LoVo (cell line): Measurements from ENCODE around the gene PRDM5.

Experiments
- DNase-seq: peaks from one replicate; pipeline ENCODE4 v3.0.0-alpha.2; 2016; ENCODE audit warnings: low spot score

The PRDM5 gene

GRCh38 chr4:120855307-120856001 is 67.1 kb downstream of the PRDM5 start:
- no peak for DNase-seq

GRCh38 chr4:120853161-120853935 is 69.2 kb downstream of the PRDM5 start:
- no peak for DNase-seq

DNA sequence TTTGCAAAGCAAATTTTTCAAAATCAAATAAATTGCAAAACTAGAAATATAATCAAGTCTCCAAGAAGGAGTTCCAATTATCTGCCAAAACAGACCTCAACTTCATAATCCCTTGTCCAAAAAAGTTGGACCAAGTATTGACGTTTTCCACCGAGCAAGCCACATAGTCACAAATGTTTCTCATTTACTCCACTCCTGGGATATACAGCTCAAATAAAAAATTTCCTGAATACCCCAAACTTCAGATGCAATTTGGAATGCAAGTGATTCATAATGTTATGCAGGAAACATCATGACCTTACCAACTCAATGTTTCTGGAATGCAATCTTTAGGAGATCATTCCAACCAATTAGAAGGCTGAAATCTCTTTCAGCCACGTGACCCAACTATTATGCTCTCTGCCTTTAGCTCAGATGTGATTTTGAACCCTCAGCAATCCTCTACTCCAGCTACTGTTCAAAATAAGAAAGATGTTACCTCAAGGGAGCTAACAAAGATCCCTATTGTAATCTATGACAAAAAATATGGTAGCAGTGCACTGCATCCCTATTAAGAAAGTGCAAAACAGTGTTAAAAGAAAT is 72.4 kb downstream of the PRDM5 start:
- DNase-seq, result no peak

DNA sequence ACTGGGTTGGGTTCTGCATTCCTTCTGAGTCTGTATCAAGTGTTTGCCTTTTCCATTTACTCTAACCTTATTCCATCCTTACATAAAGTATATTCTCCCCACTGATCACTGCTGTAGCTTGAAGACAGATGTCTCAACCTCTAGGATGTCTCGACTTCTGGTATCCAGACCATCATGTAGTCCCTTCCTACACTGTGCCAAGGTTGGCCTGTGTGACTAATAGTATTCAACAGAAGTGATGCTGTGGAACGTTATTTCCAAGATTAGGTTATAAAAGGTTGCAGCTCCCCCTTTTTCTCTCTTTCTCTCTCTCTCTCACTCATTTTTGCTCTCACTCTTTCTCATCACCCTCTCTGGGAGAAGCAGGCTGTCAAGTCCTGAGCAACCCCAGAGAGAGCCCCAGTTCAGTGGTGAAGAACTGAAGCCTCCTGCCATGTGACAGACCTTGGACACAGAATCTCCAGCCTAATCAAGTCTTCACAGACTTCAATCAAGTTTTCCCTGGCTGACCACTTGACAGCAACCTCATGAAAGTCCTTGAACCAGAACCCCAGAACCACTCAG is 75.4 kb downstream of the PRDM5 start:
- no peak for DNase-seq

DNA sequence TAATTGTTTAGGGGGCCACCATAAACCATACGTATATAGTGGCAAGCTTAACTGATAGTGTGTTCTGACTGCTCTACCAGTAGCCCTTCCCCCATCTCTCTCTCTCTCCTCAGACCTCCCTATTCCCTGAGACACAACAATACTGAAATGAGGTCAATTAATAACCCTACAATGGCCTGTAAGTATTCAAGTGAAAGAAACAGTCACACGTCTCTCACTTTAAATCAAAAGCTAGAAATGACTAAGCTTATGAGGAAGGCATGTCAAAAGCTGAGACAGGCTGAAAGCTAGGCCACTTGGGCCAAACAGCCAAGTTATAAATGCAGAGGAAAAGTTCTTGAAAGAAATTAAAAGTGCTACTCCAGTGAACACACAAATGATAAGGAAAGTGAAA is 78.0 kb downstream of the PRDM5 start:
- DNase-seq, result no peak

GRCh38 chr4:120843849-120844527 is 78.5 kb downstream of the PRDM5 start:
- DNase-seq, result no peak

- no peak for DNase-seq
Measured at GRCh38 chr4:120842031-120842430, 80.5 kb downstream of the PRDM5 start.

DNA sequence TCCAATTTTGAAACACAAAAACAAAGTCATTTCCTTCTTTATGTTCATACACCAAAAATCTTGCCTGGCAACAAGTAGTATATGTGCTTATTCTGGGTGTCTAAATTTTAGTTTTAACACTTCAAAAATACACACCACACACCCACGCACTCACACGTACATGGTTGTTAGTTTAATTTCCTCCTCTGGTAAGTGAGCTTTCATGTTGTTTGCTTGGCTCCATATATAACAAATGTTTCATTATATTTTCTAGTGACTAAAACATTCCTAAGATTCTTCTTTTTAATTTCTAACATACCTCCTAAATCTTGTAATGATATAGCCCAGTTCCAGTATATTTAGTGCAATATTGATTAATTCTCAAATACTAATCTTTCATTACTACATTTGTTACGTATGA is 80.9 kb downstream of the PRDM5 start:
- DNase-seq, result no peak

GRCh38 chr4:120839974-120840751 is 82.4 kb downstream of the PRDM5 start:
- DNase-seq, result no peak

DNA sequence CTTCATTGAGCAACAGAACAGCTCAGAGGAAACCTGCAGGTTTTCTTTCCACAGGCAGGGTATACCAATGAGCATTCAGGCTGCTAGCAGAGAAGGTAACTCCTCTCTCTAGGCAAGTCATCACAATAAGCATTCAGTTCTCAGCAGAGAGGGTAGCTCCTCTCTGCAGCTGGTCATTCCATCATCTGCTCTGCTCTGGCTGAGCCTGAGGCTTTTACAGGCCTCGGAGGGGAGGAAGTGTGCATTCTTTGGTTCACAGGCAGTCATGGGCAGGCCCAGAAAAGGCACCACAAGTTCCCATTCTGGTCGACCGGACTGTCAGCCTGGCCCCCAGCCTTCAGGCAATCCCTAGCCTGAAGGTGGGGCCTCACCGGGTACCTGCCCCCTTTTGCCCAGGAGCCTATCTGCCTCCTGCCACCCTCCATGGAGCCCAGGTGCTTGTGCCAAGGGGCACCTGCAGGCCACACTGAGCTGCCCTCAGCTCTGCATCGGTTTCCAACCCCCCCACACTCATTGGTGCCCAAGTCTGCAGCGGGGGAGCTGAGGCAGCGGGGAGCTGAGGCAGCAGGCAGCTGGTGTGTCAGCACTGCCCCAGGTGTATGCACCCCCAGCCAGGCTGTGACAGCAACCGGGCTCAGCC is 83.1 kb downstream of the PRDM5 start:
- DNase-seq, result no peak

- DNase-seq, result no peak
Measured at GRCh38 chr4:120838784-120839183, 83.7 kb downstream of the PRDM5 start.

DNA sequence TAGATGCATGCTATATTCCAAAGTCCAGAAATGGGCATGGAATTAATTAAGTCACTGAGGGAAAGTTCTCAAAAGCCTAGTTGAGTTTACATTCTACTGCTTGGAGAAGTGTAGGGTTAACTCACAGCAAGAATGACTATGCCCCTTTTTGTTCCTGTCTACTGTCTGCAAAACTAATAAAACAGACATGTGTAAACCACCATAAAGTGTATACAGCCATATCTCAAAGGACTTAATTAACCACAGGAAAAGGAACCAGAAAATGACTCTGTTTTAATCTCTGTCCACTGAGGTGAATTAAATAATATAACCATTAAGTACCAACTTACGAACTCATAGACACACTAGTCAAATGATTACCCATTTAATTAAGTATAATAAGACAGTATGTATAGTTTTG is 84.9 kb downstream of the PRDM5 start:
- no peak for DNase-seq

GRCh38 chr4:120835342-120835741 is 87.2 kb downstream of the PRDM5 start:
- no peak for DNase-seq

DNA sequence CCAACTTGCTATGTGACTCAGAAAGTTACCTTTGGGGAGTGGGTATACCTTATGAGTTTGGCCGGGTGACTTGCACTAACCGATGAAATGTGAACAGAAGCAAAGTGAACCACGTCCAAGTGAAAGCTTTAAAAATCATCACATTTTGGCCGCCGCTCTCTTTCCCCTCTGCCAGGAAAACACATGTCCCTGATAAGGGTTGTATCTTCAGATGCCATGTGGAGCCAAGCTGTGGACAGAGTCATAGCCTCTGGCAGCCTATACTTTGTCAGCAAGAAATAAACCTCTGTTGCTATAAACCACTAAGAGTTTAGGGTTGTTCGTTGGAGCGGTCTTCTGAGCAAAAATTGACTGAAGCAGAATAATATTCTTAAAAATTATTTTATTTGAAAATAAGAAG is 92.3 kb downstream of the PRDM5 start:
- DNase-seq, result no peak

DNA sequence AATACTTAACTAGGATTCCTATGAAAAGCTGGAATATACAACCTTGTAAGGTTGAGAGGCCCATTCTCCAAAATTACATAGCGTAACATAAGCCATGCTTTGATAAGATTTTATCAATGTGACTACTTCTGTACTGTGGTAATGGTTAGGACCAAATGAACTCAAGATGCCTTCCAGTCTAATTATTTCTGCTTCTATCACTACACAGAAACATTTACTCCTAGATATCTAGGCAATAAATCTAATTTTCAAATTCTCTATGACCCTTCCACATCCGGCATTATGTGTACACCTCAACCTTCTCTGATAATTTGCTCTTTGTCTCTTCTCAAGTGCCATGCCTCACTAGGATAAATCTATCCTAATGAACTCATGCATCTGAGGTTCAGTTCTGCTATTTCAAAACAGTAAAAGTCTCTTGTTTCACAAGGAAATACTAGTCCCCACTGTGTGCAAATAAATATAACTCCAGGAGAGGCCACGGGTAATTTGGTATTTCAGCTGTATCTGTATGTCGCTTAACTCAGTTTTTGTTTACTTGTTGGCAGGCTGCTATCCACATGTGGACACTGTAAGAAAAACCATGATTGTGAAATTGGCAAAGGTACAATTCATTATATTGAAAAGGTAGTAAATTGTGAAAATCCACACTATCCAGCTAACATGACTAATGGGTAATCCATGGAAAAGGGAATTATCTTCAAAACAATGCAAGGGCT is 93.3 kb downstream of the PRDM5 start:
- no peak for DNase-seq

- no peak for DNase-seq
Measured at GRCh38 chr4:120826853-120827252, 95.7 kb downstream of the PRDM5 start.

DNA sequence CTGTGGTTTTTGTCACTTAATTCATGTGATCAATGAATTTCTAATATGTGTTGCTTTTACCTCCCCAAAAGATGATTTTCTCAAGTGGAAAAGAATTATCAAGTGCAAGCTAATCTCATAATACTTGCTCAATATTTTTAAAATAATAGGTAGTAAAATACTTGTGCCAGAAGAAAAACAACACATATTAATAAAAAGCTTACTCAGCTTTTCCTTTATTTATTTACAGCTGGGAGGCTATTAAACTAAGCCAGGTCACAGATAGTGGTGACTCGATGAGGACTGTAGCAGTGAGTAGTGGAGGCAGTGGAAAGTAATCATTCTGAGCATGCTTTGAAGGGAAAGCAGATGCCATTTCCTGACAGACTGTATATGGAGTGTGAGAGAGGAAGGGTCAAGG is 96.1 kb downstream of the PRDM5 start:
- DNase-seq, result no peak

DNA sequence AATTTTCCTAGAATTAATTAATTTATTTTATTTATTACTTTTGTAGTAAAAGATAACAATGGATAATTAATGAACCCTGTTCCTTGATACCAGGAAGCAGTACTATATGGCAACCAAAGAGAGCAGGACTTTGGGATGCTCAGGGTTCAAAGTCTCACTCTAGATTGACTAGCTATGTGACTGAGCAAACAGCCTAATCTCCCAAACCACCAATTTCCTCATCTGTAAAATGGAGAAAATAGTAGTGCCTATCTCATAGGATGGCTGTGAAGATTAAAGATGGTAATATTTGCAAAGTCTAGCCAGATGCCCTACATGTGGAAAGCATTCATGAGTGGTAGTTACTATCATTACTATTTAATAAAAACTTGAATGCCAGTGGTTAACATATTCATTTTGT is 97.6 kb downstream of the PRDM5 start:
- no peak for DNase-seq

DNA sequence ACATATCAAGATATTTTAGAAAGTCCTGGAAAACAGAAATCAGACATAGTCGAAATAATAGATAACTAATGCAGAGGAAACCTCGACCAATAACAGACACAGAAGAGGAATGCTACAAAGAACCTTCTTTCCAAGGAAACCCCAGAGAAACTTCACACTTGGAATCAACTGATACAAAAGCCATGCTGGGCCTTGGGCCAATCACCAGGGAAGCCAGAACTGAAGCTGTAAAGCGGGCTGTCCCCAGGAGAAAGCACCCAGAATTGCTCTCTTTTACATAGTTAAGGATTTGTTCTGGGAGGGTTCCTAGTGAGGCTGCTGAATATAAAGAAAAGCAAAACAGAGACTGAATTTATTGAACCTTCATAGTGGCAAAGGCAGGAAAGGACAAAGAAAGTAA is 100.5 kb downstream of the PRDM5 start:
- DNase-seq, result no peak

- DNase-seq, result no peak
Measured at GRCh38 chr4:120821029-120821428, 101.5 kb downstream of the PRDM5 start.
